DMS153 (cell line): Measurements from ENCODE around the gene SELENOO.

Experiments used
- DNase-seq: peaks from one replicate; lab custom pipeline; 2025; lab: John Stamatoyannopoulos, UW

The SELENOO gene

DNA sequence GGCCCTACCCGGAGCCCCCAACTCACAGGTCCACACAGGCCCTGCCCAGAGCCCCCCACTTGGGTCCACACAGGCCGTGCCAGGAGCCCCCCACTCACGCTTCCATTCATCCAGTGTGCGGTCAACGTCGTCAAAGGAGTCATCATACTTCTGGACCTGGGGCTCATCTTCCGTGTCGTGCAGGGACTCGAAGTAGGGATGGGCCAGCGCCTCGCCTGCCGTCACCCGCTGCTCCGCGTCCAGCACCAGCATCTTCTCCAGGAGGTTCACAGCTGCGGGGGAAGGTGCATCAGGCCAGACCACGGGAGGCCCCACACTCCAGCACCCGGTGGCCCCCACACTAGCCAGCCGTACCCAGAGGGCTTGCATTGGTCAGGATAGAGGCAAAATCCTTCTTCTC, 54.3 kb downstream of the SELENOO start:
- DNase-seq = no peak

DNA sequence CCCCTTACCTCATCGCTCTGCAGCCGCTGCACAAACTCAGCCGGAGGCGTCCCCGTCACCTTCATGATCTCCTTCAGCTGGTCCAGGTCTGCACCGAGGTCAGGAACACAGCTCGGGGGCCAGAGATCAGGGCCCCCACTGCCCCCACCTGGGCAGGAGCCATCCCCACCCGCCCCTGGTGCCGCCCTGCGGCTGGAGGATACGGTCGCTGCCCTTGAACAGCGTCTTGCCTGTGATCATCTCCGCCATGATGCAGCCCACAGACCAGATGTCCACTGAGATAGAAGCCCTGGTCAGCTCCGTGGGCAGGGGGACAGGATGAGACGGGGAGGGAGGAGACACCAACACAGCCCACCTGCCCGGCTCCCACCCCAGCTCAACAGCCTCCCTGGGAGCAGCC, 54.8 kb downstream of the SELENOO start:
- no peak for DNase-seq

DNA sequence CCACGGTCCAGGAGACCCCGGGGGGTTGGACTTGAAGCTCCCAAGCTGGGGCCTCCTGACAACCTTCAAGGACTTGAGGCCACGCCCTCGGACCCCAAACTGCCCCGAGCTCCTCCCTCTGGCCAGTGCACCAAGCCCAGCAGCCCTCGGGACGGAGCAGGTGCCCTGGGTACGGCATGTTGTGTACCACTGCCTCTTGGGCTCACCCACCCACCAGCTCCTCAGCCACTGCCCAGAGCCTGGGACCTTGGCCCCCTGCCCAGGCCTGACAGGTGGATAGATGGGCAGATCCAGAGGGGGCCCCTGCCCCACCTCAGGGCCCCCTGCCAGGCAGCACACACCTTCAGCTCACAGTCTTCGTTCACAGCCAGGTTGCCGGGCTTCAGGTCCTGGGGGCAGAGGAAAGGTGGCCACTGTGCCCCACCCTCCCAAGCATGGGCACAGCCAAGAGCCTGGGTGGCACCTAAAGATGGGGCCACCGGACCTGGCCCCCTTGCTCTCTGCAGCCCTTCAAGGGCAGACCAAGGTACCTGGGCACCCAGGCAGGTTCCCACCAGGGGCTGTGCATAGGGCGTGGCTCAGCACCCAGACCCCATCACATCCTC, 55.5 kb downstream of the SELENOO start:
- no peak for DNase-seq

DNA sequence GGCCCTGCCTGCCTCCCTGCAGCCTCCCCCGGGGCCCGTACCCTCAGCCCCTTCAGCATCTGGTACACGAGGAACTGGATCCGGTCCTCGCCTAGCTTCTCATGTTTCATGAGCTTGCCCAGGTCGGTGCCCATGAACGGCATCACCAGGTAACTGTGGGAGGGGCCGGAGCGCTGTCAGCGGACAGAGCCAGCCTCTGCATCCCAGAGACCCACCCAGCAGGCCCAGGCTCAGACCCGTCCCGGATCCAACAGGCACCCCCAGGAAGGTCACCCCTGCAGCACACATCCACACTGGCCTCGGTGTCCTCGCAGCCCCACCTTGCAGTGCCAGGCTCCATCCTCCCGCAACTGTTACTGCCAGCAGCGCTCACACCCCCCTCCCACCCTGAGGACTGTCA, 56.2 kb downstream of the SELENOO start:
- DNase-seq = no peak

DNA sequence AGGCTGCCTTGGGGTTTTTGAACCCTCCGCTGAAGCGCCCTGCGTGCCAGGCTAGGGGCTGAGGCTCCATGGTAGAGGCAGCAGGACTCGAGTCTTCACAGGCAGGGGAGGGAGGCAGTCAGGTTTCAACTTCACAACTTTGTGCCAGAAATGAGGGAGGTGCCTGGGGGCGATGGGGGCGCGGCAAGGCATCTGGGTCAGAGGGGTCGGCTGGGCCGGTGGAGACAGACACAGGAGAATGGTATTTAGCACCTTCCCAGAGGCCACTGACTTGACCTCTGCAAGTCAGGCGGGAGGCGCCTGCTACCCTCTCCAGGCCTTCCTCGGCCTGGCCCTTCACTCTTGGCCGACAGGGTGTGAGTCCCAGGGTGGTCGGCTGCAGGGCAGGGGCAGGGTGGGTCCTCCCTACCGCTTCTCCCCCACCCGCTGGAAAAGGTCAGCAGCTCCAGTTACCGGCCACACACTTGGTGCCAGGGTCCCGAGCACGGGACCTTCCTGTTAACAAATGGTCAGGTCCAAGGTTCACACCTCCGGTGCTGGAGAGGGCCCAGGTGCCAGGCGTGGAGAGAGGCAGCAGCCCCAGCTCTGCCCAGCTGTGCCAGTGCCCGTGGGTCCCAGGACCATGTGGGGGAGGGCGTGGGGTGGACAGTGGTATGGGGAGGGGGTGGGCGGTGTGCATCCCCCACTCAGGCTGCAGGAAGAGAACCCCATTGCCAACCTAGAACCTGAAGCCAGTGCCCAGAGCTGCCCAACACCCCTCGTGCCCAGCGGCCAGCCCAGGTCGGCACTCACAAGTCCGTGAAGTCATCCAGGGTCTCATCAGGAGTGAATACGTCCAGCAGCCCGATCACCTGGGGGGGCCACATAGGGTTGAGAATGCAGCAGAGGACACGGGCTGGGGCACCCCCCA, 56.9 kb downstream of the SELENOO start:
- no peak for DNase-seq

DNA sequence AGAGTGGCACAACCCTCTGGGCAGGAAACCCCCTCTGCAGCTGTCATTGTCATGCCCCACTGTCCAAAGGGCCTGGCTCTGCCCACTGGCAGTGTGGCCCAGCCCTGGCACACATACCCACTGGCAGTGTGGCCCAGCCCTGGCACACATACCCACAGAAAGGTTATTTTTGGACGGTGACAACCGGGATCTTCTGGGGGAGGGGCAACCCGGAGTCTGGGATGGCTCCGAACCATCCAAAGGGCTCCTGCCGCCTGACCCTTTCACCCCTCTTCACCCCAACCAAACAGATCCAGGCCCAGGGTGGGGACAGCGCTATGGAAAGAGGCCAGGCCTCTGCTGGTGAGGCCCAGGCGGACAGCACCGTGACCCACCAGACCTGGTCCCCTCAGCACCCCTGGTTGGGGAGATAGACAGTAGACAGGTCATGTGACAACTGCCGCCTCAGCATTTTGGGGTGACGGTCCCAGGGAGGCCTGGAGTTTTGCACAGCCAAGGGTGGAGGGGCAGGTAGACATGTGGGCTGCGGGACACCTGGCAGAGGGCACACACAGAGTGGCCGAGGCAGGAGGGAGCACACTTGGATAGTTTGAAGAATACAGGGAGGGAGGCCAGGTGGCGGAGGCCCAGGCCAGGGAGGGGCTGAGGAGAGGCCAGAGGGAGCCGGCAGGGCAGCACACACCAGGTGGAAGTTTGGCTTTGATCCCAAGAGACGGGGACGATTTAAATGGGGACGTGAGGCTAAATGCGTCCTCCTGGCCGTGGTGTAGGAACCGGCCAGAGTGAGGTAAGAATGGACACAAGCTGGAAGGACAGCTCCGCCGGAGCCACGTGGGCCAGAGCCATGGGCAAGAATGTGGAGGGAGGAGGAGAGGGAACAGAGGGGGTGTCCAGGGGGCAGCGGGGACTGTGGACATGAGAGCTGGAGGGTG, 57.8 kb downstream of the SELENOO start:
- DNase-seq = no peak

DNA sequence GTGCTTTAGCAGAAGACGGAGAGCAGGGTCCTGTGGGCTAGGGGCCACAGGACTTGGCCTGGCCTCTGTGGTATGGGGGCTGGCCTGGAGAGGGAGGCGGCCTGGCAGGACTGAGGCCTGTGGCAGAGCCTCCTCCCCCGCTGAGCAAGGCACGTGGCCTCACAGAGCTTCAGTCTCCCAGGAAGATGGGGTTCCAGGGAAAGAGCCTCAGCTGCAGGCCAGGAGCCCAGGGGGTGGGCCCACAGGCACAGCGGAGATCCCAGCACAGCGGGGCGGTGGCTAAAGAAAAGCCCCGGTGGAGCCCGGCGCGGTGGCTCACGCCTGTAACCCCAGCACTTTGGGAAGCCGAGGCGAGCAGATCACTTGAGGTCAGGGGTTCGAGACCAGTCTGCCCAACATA, 58.5 kb downstream of the SELENOO start:
- DNase-seq = no peak

DNA sequence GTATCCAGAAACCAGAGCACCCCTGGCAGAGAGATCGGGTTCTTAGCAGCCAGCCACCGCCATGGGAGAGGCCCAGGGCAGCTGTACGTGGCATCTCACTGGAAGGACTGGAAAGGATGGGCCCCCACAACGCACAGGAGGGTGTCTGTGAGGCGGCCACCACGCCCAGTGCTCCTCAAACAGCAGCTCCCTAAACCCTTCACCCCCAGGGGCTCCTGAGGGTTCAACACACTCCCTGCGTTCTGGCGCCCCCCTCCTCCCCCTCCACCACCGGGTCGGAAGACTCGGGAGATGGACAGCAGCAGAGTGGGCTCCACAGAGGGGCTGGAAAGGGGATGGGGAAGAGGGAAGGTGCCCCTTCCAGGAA, 59.6 kb downstream of the SELENOO start:
- no peak for DNase-seq

DNA sequence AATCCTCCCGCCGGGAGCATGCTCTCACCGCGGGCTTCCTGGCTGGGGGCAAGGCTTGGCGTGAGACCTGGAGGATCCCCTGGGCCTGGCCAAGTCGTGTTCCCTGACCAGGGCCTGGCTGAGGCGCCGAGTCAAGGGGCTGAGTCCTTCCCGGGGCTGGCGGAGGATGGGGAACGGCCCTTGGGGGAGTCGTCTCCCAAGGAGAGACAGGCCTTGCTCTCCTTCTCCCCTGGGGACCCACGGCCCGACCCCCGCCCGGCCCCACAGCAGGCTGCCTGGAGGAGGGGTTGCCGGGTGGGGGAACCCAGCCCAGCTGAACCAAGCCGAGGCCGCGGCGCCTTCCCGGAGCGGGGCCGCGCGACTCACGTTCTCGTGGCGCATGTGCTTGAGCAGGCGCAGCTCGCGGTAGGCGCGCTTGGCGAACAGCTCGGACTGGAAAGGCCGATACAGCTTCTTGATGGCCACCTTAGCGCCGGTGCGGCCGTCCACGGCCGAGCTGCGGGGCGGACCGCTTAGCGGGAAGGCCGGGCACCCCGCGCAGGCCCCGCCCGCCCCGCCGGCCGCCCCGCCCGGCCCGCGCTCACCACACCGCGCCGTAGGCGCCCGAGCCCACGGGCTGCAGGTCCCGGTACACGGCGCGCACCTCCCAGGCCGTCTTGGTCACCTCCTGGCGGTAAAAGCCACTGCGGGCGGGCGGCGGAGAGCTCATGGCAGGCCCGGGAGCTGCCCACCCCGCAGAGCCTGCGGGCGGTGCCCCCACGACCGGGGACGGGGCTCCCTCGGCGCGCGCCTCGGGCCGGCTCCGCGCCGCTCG, 60.2 kb downstream of the SELENOO start:
- no peak for DNase-seq

DNA sequence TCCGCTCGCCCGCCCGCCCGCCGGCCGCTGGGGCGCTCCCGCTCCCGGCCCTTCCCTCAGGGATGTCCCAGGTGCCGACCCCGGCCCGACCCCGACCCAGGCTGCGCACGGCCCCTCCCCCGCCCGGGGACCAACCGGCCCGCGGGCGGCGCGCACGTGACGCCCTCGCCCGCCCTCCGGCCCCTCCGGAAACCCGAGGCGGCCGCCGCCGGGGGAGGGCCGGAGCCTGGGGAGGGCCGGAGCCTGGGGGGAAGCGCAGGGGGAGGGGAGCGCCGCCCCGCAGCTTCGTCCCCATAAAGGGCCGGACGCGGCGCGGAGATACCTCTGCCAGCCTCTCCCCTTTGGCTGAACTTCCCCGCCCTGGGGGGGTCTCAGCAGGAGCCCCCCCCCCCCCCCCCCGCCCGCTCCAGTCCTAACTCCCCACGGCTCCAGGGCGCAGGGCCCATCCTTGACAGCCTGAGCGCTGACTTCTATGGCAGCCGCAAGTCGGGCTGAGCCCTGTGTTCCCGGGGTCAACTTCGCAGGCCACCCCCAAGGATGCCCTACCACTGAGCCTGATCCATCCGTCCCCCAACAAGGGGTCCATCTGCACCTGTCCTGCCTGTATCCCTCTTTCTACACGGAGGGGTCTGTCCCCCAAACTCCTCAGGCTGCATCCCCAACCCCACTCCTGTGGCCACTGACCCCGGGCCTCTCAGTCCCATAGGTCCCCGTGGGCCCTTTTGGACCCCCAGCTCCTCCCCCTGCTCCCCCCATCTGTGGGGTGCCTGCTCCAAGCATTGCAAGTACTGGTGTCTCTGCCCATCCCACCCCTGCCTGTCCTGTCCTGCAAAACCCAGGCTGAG, 61.0 kb downstream of the SELENOO start, which contains the start of gene MAPK12:
MAPK12 (minus strand) TSS at position 69 of the 845 bp plus-strand sequence. CDS start 174 bp downstream, outside the sequence.
- DNase-seq = no peak

DNA sequence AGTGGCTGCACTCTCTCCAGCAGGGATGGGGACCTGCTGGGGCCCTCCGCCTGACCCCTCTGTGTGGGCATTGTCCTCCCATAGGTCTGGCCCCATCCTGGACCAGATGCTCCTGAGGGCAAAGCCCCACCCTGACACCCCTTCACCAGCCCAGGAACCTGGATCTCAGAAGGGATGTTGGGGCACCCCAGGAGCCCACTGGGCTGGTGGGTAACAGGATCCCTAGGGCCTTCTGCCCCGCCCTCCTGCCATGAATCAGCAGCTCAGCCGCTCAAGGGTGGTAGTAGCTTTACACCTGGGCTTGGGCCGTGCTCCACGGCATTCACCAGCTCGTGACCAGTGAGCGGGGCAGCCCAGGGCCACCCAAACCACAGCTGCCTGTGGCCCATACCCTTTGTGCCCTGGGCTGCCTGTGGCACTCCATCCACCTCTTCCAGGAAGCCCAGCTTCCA, 61.7 kb downstream of the SELENOO start:
- DNase-seq = no peak

DNA sequence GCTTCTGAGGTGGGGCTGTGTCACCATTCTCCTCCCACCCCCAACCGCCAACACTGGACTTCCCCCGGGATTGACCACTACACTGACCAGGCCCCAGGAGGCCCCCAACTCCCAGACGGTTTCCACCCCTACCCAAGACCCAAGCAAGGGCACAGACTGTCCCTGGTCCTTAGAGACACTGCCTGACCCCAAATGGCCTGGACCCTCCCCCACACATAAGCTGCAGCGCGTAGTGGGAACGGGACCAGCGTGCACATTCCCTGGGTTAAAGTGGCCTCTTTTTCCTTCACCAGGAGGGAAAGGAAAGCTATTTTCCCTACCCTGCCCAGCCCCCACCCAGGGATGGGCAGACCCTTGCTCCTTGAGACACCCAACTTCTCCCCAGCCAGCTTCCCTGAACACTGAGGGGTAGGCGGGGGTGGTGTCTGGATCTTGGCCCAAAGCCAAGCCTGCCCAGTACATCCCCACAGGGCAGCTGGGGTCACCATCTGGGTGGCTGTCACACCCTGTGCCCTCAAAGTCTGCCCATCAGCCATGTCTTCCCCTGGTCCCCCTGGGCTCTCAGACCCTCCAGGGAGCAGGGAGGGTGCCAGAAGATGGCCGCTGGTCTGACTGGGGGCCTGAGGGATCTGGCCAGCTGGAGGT, 62.3 kb downstream of the SELENOO start:
- DNase-seq = no peak

DNA sequence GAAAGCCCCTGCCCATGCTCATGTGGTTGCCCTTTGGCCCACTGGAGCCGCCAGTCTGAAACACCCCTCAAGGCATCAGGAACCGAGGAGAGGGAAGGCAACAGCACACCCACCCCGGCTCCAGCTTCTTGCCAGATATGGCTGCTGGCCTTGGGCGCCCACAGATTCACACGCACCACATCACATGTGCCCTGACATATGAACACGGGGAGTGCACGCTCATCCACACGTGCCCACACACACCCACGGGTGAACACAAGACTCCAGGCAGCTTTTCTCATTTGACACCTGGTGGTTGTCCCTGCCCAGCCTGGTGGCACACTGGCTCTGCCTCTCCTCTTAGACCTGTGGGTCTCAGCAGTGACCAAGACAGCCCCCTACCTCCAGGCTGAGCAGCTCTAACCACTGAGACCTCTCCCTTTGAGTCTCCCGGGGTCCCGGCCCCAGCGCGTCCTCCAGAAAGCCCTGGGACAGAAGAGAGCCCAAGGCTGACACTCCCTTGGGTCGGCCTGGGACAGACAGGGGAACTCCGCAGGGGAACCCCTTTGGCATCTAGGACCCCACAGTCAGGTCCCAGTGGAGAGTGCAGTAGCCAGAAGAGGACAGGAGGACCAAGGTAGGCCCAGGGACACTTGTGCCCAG, 63.4 kb downstream of the SELENOO start:
- no peak for DNase-seq

DNA sequence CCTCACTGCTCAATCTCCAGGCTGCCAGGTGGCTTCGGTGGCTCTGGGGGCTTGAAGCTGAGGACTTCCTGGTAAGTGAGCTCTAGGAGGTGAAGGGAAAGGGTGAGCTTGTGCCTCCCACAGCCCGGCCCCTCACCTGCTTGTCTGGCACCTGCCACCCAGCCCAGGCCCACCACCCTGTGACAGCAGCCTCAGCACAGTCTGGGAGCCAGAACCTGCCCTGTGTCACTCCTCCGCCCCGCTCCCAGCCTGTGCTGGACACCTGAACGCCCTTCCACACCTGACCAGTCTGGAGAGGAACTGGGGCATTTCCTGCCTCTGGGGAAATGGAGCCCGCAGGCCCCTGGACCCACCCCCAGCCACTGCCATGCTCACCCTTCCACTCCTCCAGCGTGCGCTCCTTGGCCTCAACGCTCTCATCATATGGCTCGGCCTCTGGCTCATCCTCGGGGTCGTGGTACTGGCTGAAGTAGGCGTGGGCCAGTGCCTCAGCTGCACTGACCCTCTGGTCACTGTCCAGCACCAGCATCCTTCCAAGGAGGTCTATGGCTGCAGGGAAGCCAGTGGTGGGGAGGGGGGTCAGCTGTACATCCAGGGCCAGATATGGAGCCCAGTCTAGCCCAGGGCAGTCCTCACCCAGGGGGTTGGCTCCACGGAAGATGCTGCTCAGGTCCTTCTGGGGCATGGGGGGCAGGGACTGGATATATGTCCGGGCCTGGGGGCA, 64.3 kb downstream of the SELENOO start:
- DNase-seq = no peak

DNA sequence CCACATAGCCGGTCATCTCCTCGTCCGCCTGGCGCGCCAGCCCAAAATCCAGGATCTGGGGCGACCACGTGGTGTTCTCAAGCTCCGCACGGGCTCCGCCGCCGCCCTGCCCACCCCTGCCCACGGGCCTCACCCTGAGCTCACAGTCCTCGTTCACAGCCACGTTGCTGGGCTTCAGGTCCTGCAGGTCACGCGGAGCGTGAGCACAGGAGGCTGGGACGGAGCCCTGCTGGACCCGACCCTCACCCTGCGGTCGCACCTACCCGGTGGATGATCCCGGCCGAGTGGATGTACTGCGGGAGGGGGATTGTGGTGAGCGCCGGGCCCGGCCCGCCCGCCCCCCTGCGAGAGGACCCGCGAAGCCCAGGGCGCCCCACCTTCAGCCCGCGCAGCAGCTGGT, 66.2 kb downstream of the SELENOO start:
- no peak for DNase-seq
